SH-SY5Y (cell line): ENCODE data around the gene NAV2.

Source experiments
- GATA2 ChIP-seq: IDR thresholded peaks from 2 replicates; pipeline ENCODE4 v1.6.1; 2011; ENCODE audit warnings: mild to moderate bottlenecking, low read depth, low read length
- GATA3 ChIP-seq: IDR thresholded peaks from 2 replicates; pipeline ENCODE4 v1.6.1; 2011; ENCODE audit warnings: low read depth, mild to moderate bottlenecking, low read length, moderate library complexity

NAV2 gene

DNA sequence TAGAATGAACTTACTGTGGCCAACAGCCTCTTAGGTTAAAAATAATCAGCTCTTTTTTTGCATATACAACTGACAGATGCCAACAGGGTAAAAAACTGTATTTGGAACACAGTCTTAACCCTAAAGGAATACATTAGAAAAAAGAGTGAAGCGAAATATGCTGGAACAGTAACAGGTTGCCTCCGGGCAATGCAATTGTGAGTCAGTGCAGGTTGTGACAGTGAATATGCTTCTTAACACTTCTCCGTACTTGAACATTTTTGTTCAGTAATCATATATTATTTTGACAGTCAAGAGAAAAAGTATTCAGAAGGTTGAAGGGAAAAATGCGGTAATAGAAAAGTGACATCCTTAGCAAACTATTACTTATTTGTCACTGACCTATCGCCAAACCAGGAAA lies 349.1 kb downstream of the NAV2 start:
- TF ChIP-seq GATA2: no peak
- no peak for TF ChIP-seq GATA3

DNA sequence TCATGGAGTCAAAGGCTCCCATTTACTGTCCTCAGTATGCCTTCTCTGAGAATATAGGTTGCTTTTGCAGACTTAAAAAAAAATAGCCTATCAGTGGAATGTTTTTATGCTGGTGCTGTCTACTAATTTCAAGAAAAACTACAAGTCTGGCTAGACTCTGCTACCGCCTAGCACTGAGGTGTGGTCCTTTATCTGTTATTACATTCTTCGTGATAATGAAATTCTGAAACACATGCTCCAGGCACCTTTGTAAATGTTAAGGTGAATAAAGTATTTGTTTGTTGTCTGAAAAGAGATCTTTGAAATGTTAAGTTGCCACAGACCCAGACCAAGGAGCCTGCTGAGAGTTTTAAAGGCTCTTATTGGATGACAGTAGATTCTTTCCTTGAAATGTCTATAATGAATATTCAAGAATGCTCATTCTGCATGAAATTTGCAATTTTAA lies 352.3 kb downstream of the NAV2 start:
- no peak for TF ChIP-seq GATA2
- TF ChIP-seq GATA3: no peak

DNA sequence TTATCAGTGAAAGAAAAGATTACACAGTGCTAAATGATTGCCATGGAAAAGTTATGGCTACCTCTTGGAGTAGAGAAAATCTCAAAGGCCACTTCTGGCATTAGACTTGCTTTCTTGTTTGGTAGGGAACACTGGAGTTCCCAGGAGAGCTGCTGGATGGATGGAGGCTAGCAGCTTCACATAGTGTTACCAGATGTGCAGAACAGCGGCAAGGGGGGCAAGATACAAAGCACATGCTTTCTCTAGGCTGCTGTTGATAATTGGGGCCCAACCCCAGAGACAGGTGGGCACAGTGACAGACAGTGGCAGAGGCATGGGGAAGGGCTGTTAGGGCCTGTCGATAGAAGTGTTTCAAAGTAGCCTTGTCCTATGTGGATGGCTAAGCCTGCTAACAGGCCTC lies 352.8 kb downstream of the NAV2 start:
- TF ChIP-seq GATA3 (no peak), GATA2 (no peak)

DNA sequence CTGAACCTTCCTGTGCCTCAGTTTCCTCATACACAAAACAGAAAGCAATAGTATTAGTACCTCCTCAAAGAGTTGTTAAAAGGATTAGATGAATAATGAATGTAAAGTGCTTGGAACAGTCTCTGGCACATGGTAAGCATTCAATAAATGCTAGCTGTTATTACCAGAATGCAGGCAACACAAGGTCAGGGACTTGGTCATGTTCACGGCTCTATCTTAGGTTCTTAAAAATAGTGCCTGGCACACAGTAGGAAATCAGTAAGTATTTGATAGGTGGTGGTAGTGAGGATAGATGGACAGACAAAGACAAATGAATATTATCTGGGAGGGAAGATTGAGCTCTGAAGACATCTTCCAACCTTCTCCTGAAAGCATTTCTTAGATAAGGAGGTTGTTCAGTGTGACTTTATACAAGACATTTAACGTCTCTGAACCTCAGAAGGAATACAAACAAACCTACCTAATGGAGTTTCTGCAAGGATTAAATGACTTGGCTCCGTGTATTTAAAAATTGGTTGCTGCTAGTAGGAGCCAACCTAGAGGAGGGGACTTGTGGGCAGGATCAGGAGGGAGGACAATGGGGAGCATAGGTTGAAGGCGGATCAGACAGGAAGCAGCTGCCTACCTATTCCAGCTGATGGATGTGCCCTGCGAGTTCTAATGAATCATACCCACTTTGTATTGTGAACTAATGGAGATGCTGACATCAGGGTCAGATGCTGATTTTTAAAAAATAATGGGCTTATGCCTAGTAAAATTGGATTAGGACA lies 353.6 kb downstream of the NAV2 start:
- TF ChIP-seq GATA2 (no peak), GATA3 (no peak)

DNA sequence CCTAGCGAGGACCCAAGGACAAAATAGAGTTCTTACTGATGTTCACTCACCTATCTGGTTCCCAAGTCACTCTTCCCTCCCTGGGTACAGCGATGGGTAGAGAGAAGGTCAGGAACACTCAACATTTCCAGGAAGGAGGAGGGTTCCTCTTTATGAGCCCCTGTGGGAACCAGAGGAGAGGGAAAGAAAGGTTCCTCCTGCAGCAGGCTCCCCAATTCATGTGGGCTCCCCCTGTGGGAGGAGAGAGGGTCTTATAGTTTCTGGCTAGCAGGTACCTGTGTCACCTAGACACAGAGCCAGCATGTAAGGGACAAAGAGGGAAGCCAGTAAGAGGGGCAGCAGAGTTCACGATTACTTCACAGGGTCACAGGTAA lies 354.1 kb downstream of the NAV2 start:
- no peak for TF ChIP-seq GATA2
- no peak for TF ChIP-seq GATA3

DNA sequence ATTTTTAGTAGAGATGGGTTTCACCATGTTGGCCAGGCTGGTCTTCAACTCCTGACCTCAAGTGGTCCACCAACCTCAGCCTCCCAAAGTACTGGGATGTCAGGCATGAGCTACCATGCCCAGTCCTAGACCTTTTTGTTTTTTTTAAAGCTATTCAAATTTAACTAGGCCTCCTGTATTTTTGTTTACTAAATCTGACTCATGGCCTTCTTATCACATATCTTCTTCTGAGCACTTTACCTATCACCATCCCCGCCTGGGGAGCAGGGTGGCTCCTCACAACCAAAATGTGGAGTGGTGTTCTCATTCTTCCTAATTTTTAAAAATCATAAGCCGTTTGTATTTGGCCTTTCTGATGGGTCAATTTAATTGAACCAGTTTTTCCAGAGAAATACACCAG lies 355.0 kb downstream of the NAV2 start:
- TF ChIP-seq GATA2: no peak
- TF ChIP-seq GATA3: no peak

DNA sequence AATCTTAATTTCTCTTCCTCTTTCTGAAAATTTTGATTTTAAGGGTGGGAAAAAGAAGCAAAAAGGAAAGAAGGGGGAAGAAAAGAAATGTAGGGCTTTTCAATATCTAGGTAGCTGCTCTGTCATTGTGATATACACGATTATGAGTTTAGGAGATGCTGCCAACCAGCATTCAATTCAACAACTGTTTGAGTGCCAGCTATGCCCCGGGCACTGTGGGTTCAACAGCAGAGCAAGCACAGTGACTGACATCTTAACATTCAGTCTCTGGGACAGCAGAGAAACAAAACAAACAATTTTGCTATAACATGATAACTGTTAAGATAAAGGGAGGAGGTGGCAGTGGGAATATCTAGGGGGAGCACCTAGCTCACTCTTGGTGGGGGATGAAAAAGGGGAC lies 356.1 kb downstream of the NAV2 start:
- no peak for TF ChIP-seq GATA2
- no peak for TF ChIP-seq GATA3

DNA sequence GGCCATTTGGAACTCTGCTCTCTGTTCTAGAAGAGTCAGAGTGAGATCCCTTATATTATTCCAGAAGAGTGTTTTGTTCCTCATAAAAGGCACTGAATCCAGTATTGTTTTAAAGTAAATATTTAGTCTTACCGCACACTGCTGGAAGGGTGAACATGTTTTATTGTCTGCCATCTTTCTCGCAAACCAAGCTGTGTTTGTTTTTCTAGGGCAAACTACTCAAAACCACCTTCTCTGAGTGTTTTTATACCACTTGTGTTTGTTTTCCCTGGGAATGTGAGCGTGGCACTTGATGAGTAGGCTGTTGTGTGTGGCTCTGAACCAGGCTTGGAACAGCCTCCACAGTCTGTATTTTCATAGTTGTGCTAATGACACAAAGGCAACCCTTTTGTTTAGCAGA lies 357.8 kb downstream of the NAV2 start:
- no peak for TF ChIP-seq GATA2
- no peak for TF ChIP-seq GATA3

DNA sequence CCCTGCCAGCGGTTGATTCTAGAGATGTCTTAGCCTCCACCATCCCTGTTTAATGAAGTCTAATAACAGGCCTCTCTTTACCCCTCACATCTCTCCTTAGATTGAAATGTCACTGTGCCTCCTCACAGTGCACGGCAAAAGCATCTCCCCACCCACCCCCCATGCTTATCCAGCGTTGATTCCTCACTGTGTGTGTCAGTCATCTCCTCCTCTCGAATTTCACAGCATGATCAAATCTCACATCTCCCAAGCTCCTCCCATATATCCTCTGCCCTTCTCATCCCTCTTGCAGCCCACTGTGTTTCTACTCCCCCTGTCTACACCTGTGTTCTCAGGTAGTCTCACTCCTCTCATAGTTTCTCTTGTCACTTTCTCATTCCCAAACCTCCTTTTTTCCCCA lies 363.0 kb downstream of the NAV2 start:
- TF ChIP-seq GATA3 (no peak), GATA2 (no peak)

DNA sequence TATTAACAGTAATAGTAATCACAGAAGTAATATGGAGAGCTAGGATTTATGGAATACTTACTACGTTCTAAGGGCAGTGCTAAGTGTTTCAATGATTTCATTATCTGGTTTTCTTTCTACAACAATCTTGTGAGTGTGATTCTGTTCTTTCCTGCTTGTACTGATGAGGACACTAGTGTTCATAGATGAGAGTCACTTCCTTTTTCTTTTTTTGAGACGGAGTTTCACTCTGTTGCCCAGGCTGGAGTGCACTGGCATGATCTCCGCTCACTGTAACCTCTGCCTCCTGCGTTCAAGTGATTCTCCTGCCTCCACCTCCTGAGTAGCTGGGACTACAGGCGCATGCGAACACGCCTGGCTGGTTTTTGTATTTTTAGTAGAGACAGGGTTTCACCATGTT lies 366.2 kb downstream of the NAV2 start:
- TF ChIP-seq GATA2: no peak
- TF ChIP-seq GATA3: no peak

DNA sequence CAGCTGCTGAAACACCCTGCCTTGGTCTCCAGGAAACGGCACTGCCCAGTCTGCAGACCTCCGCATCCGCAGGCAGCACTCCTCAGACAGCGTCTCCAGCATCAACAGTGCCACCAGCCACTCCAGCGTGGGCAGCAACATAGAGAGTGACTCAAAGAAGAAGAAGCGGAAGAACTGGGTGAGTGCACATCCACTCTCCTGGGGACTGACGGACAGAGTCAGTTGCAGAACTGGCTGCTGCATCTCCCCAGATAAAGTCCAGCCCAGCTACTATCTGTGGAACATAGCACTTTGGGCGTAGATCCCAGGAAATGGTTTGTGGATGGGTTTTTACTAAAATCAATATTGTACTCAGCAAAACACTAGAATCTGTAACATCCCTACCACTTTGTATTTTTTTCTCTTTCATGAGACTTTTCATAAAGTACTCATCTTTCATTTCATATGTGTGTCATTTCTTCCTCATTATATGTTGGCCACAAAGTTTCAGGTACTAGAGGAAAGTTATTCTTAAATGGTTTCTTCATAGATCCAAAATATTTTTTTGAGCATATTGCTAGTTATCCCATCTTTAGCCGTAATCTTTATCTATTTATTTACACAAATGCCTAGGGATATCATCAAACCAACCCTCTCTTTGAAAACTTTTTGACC lies 367.5 kb downstream of the NAV2 start:
- TF ChIP-seq GATA2: no peak
- TF ChIP-seq GATA3: no peak

DNA sequence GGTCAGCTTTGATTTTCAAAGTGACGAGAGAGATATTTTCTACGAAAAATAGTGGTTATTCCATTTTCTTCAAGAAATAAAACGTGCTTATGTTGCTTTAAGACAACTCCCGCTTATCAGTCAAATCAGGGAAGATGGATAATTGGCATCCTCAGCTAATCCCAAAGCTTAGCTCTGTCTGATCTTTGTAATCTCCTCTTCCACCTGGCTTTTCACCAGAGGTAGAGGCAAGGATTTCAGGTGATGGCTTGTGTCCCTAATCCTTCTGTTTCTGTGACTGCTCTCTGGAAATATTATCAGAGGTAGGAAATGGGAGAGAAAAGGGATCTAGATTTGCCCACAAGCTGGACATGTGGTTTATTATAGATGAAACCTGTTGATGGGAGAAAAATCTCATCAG lies 368.7 kb downstream of the NAV2 start:
- TF ChIP-seq GATA3 (no peak), GATA2 (no peak)

DNA sequence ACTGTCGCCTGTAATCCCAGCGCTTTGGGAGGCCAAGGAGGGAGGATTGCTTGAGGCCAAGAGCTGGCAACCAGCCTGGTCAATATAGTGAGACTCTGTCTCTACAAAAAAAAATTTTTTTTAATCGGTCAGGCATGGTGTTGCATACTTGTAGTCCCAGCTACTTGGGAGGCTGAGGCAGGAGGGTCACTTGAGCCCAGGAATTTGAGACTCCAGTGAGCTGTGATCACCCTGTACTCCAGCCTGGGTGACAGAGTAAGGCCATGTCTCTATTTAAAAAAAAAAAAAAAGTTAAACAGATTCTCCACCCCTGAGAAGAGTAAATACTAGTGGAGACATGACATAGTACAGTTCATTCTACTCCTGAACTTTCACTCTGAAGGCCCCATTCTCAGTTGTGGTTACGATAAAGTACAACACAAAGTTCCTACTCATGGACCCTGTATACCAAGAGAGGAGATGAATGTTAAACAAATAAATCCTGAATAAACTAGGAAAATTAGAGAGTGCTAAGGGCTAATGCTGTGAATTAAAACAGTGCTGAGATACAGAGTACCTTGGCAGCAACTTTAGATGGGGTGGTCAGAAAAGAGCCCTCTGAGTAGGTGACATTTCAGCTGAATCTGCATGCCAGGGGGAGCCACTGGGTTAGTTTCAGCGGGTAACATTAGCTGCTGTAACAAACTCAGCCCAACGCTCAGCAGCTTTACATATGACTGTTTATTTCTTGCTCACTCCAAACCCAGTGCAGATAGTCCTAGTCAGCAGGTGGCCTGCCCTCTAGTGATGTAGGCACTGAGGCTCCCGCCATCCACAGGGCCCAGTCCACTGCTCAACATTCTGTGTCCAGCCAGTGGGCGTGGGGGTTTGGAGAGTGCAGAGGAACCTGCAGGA lies 372.5 kb downstream of the NAV2 start:
- TF ChIP-seq GATA2 (no peak), GATA3 (no peak)

DNA sequence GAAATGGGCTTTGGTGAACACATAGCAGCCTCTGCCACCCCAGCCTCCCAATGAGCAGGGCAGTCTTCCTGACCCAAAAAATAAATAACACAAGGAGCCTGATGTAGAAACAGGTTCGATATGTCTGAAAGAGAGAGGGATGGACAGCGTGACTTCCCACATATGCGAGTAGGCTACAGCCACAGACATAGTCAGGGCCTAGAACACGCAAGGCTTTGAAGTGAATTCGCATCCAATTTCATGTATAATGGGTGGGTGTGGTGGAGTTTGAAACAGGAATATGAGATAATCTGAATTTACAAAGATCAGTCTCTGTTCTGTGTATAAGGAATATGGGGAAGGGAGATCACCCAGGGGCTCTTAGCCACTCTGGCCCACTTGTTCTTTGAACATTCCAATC lies 373.3 kb downstream of the NAV2 start:
- TF ChIP-seq GATA2 (no peak), GATA3 (no peak)

DNA sequence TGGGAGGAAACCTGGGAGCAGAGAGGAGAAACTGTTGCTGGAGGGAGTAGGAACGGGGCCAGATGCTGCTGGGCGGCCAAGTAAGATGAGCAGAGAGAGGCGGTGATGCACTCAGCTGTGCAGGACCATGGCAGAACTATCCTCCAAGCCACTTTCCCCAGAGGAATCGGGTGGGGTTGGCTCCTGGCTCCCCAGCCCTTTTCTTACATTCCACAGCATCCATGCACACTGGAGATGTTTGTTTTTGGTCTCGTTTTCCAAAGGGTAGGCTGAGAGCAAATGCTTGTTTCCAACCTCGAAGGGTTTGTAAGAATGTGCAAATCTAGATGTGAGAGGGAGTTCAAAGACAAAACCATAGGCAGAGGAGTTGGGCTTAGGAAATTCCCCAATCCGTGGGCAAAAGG lies 374.5 kb downstream of the NAV2 start:
- no peak for TF ChIP-seq GATA3
- no peak for TF ChIP-seq GATA2
